ENCODE measurements around the gene UNC45B.
A peak's percentile ranks its signal among the peaks of the same experiment; 100 is the strongest.
"Not testable (repeated sequence)": the region's sequence is repeated elsewhere in the genome, so short reads cannot be mapped to it uniquely, and the experiment has no call there.

Gene UNC45B, protein sequence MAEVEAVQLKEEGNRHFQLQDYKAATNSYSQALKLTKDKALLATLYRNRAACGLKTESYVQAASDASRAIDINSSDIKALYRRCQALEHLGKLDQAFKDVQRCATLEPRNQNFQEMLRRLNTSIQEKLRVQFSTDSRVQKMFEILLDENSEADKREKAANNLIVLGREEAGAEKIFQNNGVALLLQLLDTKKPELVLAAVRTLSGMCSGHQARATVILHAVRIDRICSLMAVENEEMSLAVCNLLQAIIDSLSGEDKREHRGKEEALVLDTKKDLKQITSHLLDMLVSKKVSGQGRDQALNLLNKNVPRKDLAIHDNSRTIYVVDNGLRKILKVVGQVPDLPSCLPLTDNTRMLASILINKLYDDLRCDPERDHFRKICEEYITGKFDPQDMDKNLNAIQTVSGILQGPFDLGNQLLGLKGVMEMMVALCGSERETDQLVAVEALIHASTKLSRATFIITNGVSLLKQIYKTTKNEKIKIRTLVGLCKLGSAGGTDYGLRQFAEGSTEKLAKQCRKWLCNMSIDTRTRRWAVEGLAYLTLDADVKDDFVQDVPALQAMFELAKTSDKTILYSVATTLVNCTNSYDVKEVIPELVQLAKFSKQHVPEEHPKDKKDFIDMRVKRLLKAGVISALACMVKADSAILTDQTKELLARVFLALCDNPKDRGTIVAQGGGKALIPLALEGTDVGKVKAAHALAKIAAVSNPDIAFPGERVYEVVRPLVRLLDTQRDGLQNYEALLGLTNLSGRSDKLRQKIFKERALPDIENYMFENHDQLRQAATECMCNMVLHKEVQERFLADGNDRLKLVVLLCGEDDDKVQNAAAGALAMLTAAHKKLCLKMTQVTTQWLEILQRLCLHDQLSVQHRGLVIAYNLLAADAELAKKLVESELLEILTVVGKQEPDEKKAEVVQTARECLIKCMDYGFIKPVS

DNA sequence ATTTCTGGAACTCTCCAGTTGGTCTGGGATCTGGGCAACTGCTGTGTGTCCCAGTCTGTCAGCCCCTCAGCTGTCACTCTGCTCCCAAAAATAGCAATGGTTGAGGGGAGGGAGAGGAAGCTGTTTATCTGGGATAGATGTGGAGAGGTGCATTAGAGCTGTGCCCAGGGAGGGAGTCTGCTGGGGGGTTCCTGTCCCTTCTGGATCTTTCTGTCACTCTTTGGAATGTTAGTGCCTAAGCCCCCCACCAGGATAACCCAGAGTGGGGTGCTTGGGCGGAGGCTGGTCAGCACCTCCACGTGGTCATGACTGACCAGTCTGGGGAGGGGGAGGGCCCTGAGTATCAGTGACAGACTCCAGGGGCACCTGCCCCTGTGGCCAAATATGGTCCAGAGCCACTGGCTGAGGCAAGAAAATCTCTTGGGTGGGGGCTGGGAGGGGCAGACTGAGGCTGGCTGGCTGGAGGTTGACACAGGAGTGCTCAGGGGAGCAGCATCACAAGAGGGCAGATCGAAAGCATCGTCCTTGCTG, at the start of gene UNC45B:
UNC45B (plus strand) TSS at position 443 of the 531 bp plus-strand sequence. CDS start 447 bp downstream, outside the sequence.
- Mint-ChIP-seq H3K9me3 (no peaks in the 10 kb centered on the region), H3K4me1 (ENCODE audit: low read depth) (no peaks in the 10 kb centered on the region), H3K27me3 (peaks cover 13% of the 10 kb centered on the region), H3K36me3 (ENCODE audit: low read depth) (no peaks in the 10 kb centered on the region), H3K4me3 (no peak within 1 kb of the TSS), H3K27ac (no peak within 1 kb of the TSS)
- intact Hi-C loops (cut with micrococcal nuclease), result no loop called here

DNA sequence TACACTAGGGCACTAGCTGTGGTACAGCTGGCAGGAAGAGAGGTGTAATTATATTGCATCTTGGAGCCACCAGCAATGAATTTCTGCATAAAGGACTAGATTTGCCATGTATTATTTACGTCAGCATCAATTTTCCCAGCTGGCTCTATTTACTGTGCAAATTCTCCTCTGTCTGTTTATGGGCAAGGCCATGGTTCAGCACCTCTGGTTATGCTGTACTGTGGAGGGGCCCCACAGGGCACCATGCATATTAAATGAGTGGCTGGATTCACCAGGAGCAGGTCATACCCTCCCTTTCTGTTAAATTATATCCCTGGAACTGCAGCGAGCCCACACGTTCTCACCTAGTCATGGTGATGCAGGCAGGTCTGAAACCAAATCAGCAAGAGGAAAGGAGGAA, 47.7 kb upstream of the UNC45B start:
- intact Hi-C loops (cut with micrococcal nuclease), result no loop called here
- Mint-ChIP-seq H3K9me3 (no peaks in the 10 kb centered on the region), H3K4me3 (no peak overlapping the region), H3K27ac (no peak overlapping the region), H3K27me3 (no peaks in the 10 kb centered on the region), H3K36me3 (ENCODE audit: low read depth) (peaks cover 67% of the 10 kb centered on the region), H3K4me1 (ENCODE audit: low read depth) (peaks cover 9% of the 10 kb centered on the region)

DNA sequence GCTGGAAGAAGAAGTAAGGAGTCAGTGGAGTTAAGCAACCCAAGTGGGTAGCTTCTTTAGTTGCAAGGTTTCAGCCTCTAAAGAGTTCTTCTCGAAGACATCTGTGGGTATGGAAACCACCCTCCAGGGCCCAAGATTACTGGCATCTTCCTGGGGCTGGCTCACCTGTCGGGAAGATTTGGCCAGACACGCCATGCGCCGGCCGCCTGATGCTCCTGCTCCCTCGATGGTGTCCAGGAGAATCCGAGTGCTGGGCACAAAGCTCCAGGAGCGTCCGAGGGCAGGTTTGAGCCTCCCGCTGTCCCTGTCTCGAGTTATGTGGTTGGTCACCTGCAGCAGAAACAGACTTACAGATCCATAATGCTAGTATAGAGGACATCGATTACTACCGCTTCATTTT, 46.6 kb upstream of the UNC45B start:
- no peak overlapping the region for H3K27ac Mint-ChIP-seq
- H3K36me3 Mint-ChIP-seq (ENCODE audit: low read depth), result peaks cover 78% of the 10 kb centered on the region
- H3K4me3 Mint-ChIP-seq, result no peak overlapping the region

DNA sequence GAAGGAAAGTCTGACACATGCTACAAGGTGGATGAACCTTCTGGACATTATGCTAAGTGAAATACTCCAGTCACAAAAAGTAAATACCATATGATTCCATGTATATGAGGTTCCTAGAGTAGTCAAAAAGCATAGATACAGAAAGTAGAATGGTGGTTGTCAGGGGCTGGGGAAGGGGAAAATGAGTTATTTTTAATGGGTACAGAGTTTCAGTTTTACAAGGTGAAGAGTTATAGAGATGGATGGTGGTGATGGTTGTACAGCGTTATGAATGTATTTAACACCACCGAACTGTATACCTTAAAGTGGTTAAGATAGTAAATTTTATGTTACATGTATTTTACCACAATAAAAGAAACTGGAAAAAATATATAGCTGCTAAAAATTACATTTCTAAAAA, 45.9 kb upstream of the UNC45B start:
- intact Hi-C loops (cut with micrococcal nuclease), result no loop called here
- peaks cover 85% of the 10 kb centered on the region for H3K36me3 Mint-ChIP-seq (ENCODE audit: low read depth)
- H3K27ac Mint-ChIP-seq, result no peak overlapping the region

More for the DNA sequence above, 46.6 kb upstream of the UNC45B start:
- peaks cover 6% of the 10 kb centered on the region for H3K4me1 Mint-ChIP-seq (ENCODE audit: low read depth)
- no peaks in the 10 kb centered on the region for H3K9me3 Mint-ChIP-seq
- H3K27me3 Mint-ChIP-seq, result no peaks in the 10 kb centered on the region
- intact Hi-C loops (cut with micrococcal nuclease), result no loop called here

DNA sequence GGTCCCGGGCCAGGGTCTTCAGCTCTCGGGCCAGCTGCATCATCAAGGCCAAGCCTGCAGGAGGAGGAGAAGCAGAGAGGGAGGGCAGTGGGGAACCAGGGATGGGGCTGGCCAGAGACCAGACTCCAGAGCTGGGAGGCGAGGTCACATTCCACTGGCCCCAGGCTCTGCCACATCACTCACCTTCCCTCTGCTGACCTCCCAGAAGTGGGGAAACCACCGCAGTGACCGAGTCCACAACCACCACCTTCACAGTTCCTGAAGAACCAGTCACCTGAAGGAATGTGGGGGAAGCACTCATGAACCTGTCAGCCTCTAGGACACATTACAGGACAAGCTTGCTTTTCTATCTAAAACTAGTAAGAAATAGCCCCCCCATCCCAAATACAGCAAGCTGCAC, 44.3 kb upstream of the UNC45B start:
- Mint-ChIP-seq H3K36me3 (ENCODE audit: low read depth) (peaks cover 83% of the 10 kb centered on the region), H3K4me3 (no peak overlapping the region), H3K27me3 (no peaks in the 10 kb centered on the region), H3K9me3 (no peaks in the 10 kb centered on the region), H3K4me1 (ENCODE audit: low read depth) (peaks cover 13% of the 10 kb centered on the region), H3K27ac (no peak overlapping the region)
- intact Hi-C loops (cut with micrococcal nuclease), result no loop called here

More for the DNA sequence above, 45.9 kb upstream of the UNC45B start:
- no peaks in the 10 kb centered on the region for H3K9me3 Mint-ChIP-seq
- peaks cover 6% of the 10 kb centered on the region for H3K4me1 Mint-ChIP-seq (ENCODE audit: low read depth)
- H3K4me3 Mint-ChIP-seq, result no peak overlapping the region
- H3K27me3 Mint-ChIP-seq, result no peaks in the 10 kb centered on the region

DNA sequence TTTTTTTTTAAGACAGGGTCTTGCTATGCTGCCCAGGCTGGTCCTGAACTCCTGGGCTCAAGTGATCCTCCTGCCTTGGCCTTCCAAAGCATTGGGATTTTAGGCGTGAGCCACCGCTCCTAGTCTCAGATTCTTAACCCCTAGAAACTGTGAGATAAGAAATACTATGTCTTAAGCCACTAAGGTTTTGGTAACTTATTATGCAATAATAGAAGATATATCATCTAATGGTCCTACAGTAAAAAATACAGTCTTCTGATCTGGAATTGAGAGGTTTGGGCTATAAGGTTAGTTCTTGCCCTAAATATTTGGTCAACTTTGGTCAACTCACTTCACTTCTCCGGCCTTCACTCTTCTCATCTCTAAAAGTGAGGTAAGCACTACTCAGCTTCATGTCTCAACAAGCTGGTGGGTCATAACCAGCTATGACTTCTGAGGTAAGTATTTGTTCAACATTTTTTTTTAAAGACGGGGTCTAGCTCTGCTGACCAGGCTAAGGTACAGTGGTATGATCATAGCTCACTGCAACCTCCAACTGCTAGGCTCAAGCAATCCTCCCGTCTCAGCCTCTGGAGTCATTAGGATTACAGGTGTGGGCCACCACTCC, 42.7 kb upstream of the UNC45B start:
- intact Hi-C loops (cut with micrococcal nuclease), result no loop called here
- Mint-ChIP-seq H3K36me3 (ENCODE audit: low read depth) (peaks cover 72% of the 10 kb centered on the region), H3K4me1 (ENCODE audit: low read depth) (peaks cover 18% of the 10 kb centered on the region), H3K27ac (no peak overlapping the region), H3K27me3 (no peaks in the 10 kb centered on the region), H3K9me3 (no peaks in the 10 kb centered on the region), H3K4me3 (no peak overlapping the region)

DNA sequence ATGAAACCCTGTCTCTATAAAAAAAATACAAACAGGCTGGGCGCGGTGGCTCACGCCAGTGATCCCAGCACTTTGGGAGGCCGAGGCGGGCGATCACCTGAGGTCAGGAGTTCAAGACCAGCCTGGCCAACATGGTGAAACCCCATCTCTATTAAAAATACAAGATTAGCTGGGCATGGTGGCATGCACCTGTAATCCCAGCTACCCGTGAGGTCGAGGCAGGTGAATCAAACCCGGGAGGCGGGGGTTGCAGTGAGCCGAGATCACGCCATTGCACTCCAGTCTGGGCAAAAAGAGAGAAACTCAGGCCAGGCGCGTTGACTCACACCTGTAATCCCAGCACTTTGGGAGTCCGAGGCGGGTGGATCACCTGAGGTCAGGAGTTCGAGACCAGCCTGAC, 36.8 kb upstream of the UNC45B start:
- Mint-ChIP-seq H3K36me3 (ENCODE audit: low read depth) (peaks cover 16% of the 10 kb centered on the region), H3K4me1 (ENCODE audit: low read depth) (peaks cover 12% of the 10 kb centered on the region)
- H3K4me3 Mint-ChIP-seq; intact Hi-C loops (cut with micrococcal nuclease); H3K27me3 Mint-ChIP-seq; H3K27ac Mint-ChIP-seq; H3K9me3 Mint-ChIP-seq: not testable (repeated sequence)

DNA sequence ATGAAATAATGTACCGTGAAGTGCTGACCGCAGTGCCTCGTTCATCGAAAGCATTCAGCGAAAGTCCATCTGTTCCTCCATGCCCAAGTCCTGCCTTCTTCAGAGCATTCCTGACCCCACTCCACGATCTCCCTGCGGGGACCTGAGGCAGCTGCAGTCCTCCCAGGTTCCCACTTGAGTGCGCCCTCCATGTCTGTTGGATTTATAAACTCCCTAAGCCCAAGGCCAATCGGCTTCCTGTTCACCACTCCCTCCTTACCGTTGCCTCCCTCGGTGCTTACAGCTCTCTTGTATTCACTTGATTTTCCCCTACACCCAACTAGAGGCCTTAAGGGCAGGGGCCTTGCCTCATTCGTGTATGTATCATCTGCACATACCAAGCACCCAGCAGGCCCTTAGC, 30.8 kb upstream of the UNC45B start:
- no peak overlapping the region for H3K4me3 Mint-ChIP-seq

DNA sequence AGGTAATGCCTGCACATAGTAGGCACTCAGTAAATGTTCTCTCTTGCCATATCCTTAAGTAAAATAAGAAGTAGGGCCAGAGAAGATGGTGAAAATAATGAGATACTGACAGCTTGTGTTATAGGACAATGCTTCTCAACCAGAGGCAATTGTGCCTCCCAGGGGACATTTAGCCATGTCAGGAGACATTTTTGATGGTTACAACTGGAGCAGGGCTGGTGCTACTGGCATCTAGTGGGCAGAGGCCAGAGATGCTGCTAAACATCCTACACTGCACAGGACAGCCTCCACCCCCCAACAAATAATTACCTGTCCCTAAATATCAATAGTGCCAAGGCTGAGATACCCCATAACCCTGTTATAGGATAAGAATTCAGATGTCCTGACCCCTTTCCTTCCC, 29.6 kb upstream of the UNC45B start:
- no peak overlapping the region for H3K4me3 Mint-ChIP-seq
- peaks cover 4% of the 10 kb centered on the region for H3K27me3 Mint-ChIP-seq
- H3K4me1 Mint-ChIP-seq (ENCODE audit: low read depth), result peaks cover 26% of the 10 kb centered on the region
- H3K36me3 Mint-ChIP-seq (ENCODE audit: low read depth), result no peaks in the 10 kb centered on the region
- intact Hi-C loops (cut with micrococcal nuclease), result loop anchor here (2.0 kb wide), 1 partner anchor 575 kb away; no protein-coding TSS in a partner anchor
- no peaks in the 10 kb centered on the region for H3K9me3 Mint-ChIP-seq
- no peak overlapping the region for H3K27ac Mint-ChIP-seq

More for the DNA sequence above, 30.8 kb upstream of the UNC45B start:
- Mint-ChIP-seq H3K4me1 (ENCODE audit: low read depth) (peaks cover 26% of the 10 kb centered on the region), H3K36me3 (ENCODE audit: low read depth) (no peaks in the 10 kb centered on the region), H3K9me3 (no peaks in the 10 kb centered on the region), H3K27me3 (peaks cover 4% of the 10 kb centered on the region), H3K27ac (no peak overlapping the region)
- intact Hi-C loops (cut with micrococcal nuclease), result no loop called here

DNA sequence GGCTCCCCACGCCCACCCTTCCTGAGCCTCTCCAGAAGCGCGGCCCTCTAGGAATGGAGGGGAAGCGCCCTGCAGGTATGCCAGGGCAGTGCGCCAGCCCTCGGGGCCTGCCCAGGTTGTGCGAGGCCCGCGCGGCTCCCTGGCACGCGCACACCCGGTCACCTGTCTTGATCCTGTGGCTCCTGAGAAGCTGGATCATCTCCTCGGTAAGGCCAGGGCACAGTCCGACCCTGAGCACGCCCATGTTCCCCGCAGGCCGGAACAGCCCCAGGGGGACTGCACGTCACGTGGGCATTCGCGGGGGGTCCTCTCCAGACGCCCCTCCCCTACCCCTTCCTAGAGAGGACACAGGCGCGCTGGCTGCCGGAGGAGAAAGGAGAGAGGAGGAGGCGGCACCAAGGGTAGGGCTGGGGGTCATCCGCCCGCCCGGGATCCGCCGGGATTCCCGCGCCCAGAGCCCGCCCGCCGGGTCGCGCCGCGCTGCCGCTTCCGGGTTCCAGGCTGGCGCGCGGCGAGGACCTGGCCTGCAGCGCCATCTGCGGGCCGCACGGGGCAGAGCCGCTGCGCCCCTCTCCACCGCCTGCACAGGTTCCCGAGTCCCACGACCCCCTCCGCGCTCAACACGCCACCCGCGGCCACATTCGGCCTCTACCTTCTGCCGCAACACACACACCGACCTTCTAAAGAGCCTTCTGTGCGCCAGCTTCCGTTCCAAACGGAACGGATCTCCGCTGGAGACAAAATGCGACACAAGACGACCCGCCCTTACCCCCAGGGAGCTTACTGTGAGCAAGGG, 28.0 kb upstream of the UNC45B start, which contains the start of gene RAD51D:
RAD51D (minus strand) TSS at position 491 of the 796 bp plus-strand sequence; CDS start at position 244, 247 bp downstream.
- Mint-ChIP-seq H3K9me3 (no peaks in the 10 kb centered on the region), H3K27ac (peak within 1 kb of the TSS; percentile 86), H3K36me3 (ENCODE audit: low read depth) (no peaks in the 10 kb centered on the region), H3K4me1 (ENCODE audit: low read depth) (peaks cover 26% of the 10 kb centered on the region), H3K4me3 (peak within 1 kb of the TSS; percentile 85), H3K27me3 (peaks cover 4% of the 10 kb centered on the region)
- intact Hi-C loops (cut with micrococcal nuclease), result loop anchor here (1.0 to 2.0 kb wide), 3 partner anchors 121 to 699 kb away; no protein-coding TSS in a partner anchor

DNA sequence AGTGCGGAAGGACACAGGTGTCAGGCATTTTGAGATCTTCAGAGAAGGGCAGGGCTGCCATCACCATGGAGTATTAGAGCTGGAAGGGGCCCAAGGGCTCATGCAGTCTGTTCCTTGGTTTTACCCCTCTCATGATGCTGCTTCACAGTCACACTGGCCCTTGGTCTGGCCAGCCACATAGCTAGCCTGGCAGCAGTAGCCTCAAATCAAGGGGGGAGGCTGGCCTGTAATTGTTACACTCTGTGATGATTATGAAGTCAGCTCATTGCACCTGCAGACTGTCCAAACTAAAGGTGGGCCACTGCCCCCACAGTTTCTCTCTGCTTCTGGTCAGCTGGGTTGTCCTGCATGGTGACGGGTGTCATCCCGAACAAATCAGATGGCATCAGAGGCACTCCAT, 26.3 kb upstream of the UNC45B start, which contains the start of gene FNDC8:
FNDC8 (plus strand) TSS at position 301 of the 400 bp plus-strand sequence; CDS start at position 380, 79 bp downstream.
- peaks cover 21% of the 10 kb centered on the region for H3K4me1 Mint-ChIP-seq (ENCODE audit: low read depth)
- H3K9me3 Mint-ChIP-seq, result no peaks in the 10 kb centered on the region
- H3K27ac Mint-ChIP-seq, result no peak within 1 kb of the TSS
- H3K27me3 Mint-ChIP-seq, result peaks cover 4% of the 10 kb centered on the region
- no peak within 1 kb of the TSS for H3K4me3 Mint-ChIP-seq
- intact Hi-C loops (cut with micrococcal nuclease), result loop anchor here (2.0 kb wide), 1 partner anchor 701 kb away; no protein-coding TSS in a partner anchor
- H3K36me3 Mint-ChIP-seq (ENCODE audit: low read depth), result no peaks in the 10 kb centered on the region

DNA sequence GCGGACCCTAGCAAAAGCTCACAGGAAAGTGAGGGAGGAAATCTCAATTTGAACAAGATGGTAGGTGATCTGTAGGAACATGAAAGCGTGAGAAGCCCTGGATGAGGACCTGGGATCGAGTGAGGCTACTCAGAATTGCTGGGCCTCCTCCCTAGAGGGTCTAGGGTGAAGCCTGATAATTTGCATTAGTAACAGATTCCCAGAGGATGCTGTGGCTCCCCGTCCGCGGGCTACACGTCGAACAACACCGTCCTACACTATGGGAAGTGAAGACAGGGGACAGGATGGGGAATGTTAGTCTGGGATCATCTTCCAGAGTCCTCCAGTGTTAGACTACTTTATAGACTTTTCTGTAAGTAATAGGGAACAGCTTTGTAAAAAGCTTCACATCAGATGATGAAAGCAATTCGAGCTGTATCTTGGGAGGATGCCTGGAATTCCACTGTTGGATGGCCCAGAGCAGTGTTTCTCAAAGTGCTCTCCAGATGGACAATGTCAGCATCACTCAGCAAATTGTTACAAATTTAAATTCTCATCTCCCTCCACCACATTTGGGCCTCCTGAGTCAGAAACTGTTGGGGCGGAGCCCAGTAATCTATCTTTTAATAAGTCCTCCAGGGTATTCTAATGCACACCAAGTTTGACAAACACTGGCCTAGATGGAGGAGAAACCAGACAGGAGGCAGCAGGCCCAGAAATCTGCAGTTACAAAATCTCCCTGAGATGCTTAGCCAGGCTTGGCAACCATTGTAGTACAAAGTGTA, 19.7 kb upstream of the UNC45B start:
- H3K36me3 Mint-ChIP-seq (ENCODE audit: low read depth), result peaks cover 14% of the 10 kb centered on the region
- intact Hi-C loops (cut with micrococcal nuclease), result no loop called here

More for the DNA sequence above, 19.7 kb upstream of the UNC45B start:
- no peak overlapping the region for H3K27ac Mint-ChIP-seq
- no peaks in the 10 kb centered on the region for H3K27me3 Mint-ChIP-seq
- H3K4me1 Mint-ChIP-seq (ENCODE audit: low read depth), result no peaks in the 10 kb centered on the region
- H3K9me3 Mint-ChIP-seq, result no peaks in the 10 kb centered on the region
- H3K4me3 Mint-ChIP-seq, result no peak overlapping the region

Measured in dendritic cell treated with granulocyte-macrophage colony-stimulating factor and Interleukin-4, amounts not matched to agents 40 ng/mL and 50 ng/mL, for 4 days (primary cell).